ENCODE data around the gene TRIM17. TPM values are rescaled to one million over a fixed set of nuclear protein-coding genes. Genes with fewer than 3 reads are reported as not detected.
A peak's percentile ranks its signal among the peaks of the same experiment; 100 is the strongest.

TRIM17 gene
- total RNA-seq, 2 donors from 2014 or later: 1.6 to 6.2 TPM

GRCh38 chr1:228457017-228457395, 40.3 kb upstream of the TRIM17 start:
- H3K36me3 Mint-ChIP-seq (ENCODE audit: insufficient read depth in 2 of 2): peaks cover 11 to 16% of the 10 kb centered on the region in 2 donors
- H3K9me3 Mint-ChIP-seq: no peaks in the 10 kb centered on the region
- ATAC-seq (replicated peaks in 1 of 2): peak; percentile 1
- peak overlapping the region; percentile 98 for H3K27ac Mint-ChIP-seq
- H3K27me3 Mint-ChIP-seq (ENCODE audit: low read depth): peaks cover 5% of the 10 kb centered on the region
- peaks cover 59% of the 10 kb centered on the region for H3K4me1 Mint-ChIP-seq (ENCODE audit: low read depth)
- H3K4me3 Mint-ChIP-seq: peak overlapping the region; percentile 97 to 98
- no peak for DNase-seq

- H3K27me3 Mint-ChIP-seq (ENCODE audit: low read depth): peaks cover 5% of the 10 kb centered on the region
- peak overlapping the region; percentile 97 to 98 for H3K4me3 Mint-ChIP-seq
- H3K4me1 Mint-ChIP-seq (ENCODE audit: low read depth): peaks cover 56% of the 10 kb centered on the region
- H3K9me3 Mint-ChIP-seq: no peaks in the 10 kb centered on the region
- ATAC-seq (replicated peaks in 1 of 2) (no peak), DNase-seq (no peak)
- H3K36me3 Mint-ChIP-seq (ENCODE audit: insufficient read depth in 2 of 2): peaks cover 11 to 16% of the 10 kb centered on the region in 2 donors
- peak overlapping the region; percentile 98 for H3K27ac Mint-ChIP-seq
Measured at GRCh38 chr1:228456252-228457016, 39.8 kb upstream of the TRIM17 start.

GRCh38 chr1:228455715-228456114, 39.1 kb upstream of the TRIM17 start:
- Mint-ChIP-seq H3K9me3 (no peaks in the 10 kb centered on the region), H3K4me3 (peak overlapping the region; percentile 70 to 76), H3K27me3 (ENCODE audit: low read depth) (peaks cover under 1% of the 10 kb centered on the region), H3K27ac (peak overlapping the region; percentile 71), H3K4me1 (ENCODE audit: low read depth) (peaks cover 49% of the 10 kb centered on the region), H3K36me3 (ENCODE audit: insufficient read depth in 2 of 2) (peaks cover 9 to 13% of the 10 kb centered on the region in 2 donors)
- no peak for DNase-seq
- no peak for ATAC-seq (replicated peaks in 1 of 2)

- Mint-ChIP-seq H3K9me3 (no peaks in the 10 kb centered on the region), H3K36me3 (ENCODE audit: insufficient read depth in 2 of 2) (peaks cover 9 to 11% of the 10 kb centered on the region in 2 donors), H3K27ac (peak overlapping the region; percentile 21), H3K4me3 (peak overlapping the region; percentile 12 to 70), H3K4me1 (ENCODE audit: low read depth) (peaks cover 52% of the 10 kb centered on the region), H3K27me3 (ENCODE audit: low read depth) (no peaks in the 10 kb centered on the region)
- DNase-seq (no peak), ATAC-seq (replicated peaks in 1 of 2) (no peak)
Measured at GRCh38 chr1:228454238-228454637, 37.6 kb upstream of the TRIM17 start.

GRCh38 chr1:228453614-228454013, 37.0 kb upstream of the TRIM17 start:
- H3K36me3 Mint-ChIP-seq (ENCODE audit: insufficient read depth in 2 of 2): peaks cover 8 to 11% of the 10 kb centered on the region in 2 donors
- peaks cover 53% of the 10 kb centered on the region for H3K4me1 Mint-ChIP-seq (ENCODE audit: low read depth)
- H3K4me3 Mint-ChIP-seq: no peak overlapping the region
- DNase-seq: no peak
- no peaks in the 10 kb centered on the region for H3K9me3 Mint-ChIP-seq
- ATAC-seq (replicated peaks in 1 of 2): no peak
- no peaks in the 10 kb centered on the region for H3K27me3 Mint-ChIP-seq (ENCODE audit: low read depth)
- H3K27ac Mint-ChIP-seq: no peak overlapping the region

- no peak for DNase-seq
- Mint-ChIP-seq H3K36me3 (ENCODE audit: insufficient read depth in 2 of 2) (peaks cover 4 to 10% of the 10 kb centered on the region in 2 donors), H3K9me3 (no peaks in the 10 kb centered on the region), H3K27ac (no peak overlapping the region), H3K4me1 (ENCODE audit: low read depth) (peaks cover 49% of the 10 kb centered on the region), H3K4me3 (no peak overlapping the region), H3K27me3 (ENCODE audit: low read depth) (no peaks in the 10 kb centered on the region)
- ATAC-seq (replicated peaks in 1 of 2): no peak
Measured at GRCh38 chr1:228453022-228453560, 36.4 kb upstream of the TRIM17 start.

- no peaks in the 10 kb centered on the region for H3K9me3 Mint-ChIP-seq
- H3K36me3 Mint-ChIP-seq (ENCODE audit: insufficient read depth in 2 of 2): peaks cover 1 to 9% of the 10 kb centered on the region in 2 donors
- peaks cover 1% of the 10 kb centered on the region for H3K27me3 Mint-ChIP-seq (ENCODE audit: low read depth)
- DNase-seq (no peak), ATAC-seq (replicated peaks in 1 of 2) (no peak)
- no peak overlapping the region for H3K27ac Mint-ChIP-seq
- no peak overlapping the region for H3K4me3 Mint-ChIP-seq
- peaks cover 43% of the 10 kb centered on the region for H3K4me1 Mint-ChIP-seq (ENCODE audit: low read depth)
Measured at GRCh38 chr1:228452194-228453021, 35.7 kb upstream of the TRIM17 start.

GRCh38 chr1:228450200-228450599, 33.5 kb upstream of the TRIM17 start:
- no peaks in the 10 kb centered on the region for H3K9me3 Mint-ChIP-seq
- peaks cover 22% of the 10 kb centered on the region for H3K27me3 Mint-ChIP-seq (ENCODE audit: low read depth)
- H3K36me3 Mint-ChIP-seq (ENCODE audit: insufficient read depth in 2 of 2): peaks cover 0 to under 1% of the 10 kb centered on the region in 2 donors
- ATAC-seq (replicated peaks in 1 of 2) (no peak), DNase-seq (no peak)
- H3K4me3 Mint-ChIP-seq: no peak overlapping the region
- H3K4me1 Mint-ChIP-seq (ENCODE audit: low read depth): peaks cover 36% of the 10 kb centered on the region
- no peak overlapping the region for H3K27ac Mint-ChIP-seq

GRCh38 chr1:228448372-228448771, 31.7 kb upstream of the TRIM17 start:
- Mint-ChIP-seq H3K36me3 (ENCODE audit: insufficient read depth in 2 of 2) (peaks cover 0 to 2% of the 10 kb centered on the region in 2 donors), H3K9me3 (no peaks in the 10 kb centered on the region), H3K27ac (no peak overlapping the region), H3K4me3 (no peak overlapping the region), H3K4me1 (ENCODE audit: low read depth) (peaks cover 29% of the 10 kb centered on the region), H3K27me3 (ENCODE audit: low read depth) (peaks cover 35% of the 10 kb centered on the region)
- ATAC-seq (replicated peaks in 1 of 2) (no peak), DNase-seq (no peak)

- peaks cover 26% of the 10 kb centered on the region for H3K4me1 Mint-ChIP-seq (ENCODE audit: low read depth)
- no peak overlapping the region for H3K27ac Mint-ChIP-seq
- peaks cover 44% of the 10 kb centered on the region for H3K27me3 Mint-ChIP-seq (ENCODE audit: low read depth)
- H3K9me3 Mint-ChIP-seq: no peaks in the 10 kb centered on the region
- peaks cover 0 to 2% of the 10 kb centered on the region in 2 donors for H3K36me3 Mint-ChIP-seq (ENCODE audit: insufficient read depth in 2 of 2)
- DNase-seq: no peak
- ATAC-seq (replicated peaks in 1 of 2): no peak
- no peak overlapping the region for H3K4me3 Mint-ChIP-seq
Measured at GRCh38 chr1:228446852-228447251, 30.2 kb upstream of the TRIM17 start.

GRCh38 chr1:228445843-228446650, 29.4 kb upstream of the TRIM17 start:
- DNase-seq: peak; percentile 42 to 55
- Mint-ChIP-seq H3K36me3 (ENCODE audit: insufficient read depth in 2 of 2) (peaks cover 0 to 2% of the 10 kb centered on the region in 2 donors), H3K27ac (no peak overlapping the region), H3K9me3 (no peaks in the 10 kb centered on the region), H3K4me3 (peak overlapping the region; percentile 85 to 90), H3K27me3 (ENCODE audit: low read depth) (peaks cover 44% of the 10 kb centered on the region), H3K4me1 (ENCODE audit: low read depth) (peaks cover 25% of the 10 kb centered on the region)
- peak; percentile 85 to 86 for ATAC-seq (replicated peaks in 1 of 2)

GRCh38 chr1:228445490-228445842, 28.8 kb upstream of the TRIM17 start:
- H3K36me3 Mint-ChIP-seq (ENCODE audit: insufficient read depth in 2 of 2): peaks cover 0 to 2% of the 10 kb centered on the region in 2 donors
- no peak for ATAC-seq (replicated peaks in 1 of 2)
- H3K4me1 Mint-ChIP-seq (ENCODE audit: low read depth): peaks cover 25% of the 10 kb centered on the region
- DNase-seq: no peak
- peaks cover 44% of the 10 kb centered on the region for H3K27me3 Mint-ChIP-seq (ENCODE audit: low read depth)
- peak overlapping the region; percentile 85 to 90 for H3K4me3 Mint-ChIP-seq
- peak overlapping the region; percentile 62 for H3K27ac Mint-ChIP-seq
- H3K9me3 Mint-ChIP-seq: no peaks in the 10 kb centered on the region

All from activated T-cell treated with anti-CD3 and anti-CD28 coated beads, Interleukin-2, amount 50 U/mL, for 72 hours (primary cell).